Measurements from ENCODE around the gene MAB21L4.

MAB21L4 gene

GRCh38 chr2:240885566-240885965 lies 10.4 kb downstream of the MAB21L4 start:
- no peak for DNase-seq (ENCODE audit: extremely low read depth, low read depth)
- TF ChIP-seq CTCF (IDR thresholded peaks at IDR 0.05; ENCODE audit: low read depth, low read length) = no peak

- no peak for DNase-seq (ENCODE audit: extremely low read depth, low read depth)
- no peak for TF ChIP-seq CTCF (IDR thresholded peaks at IDR 0.05; ENCODE audit: low read depth, low read length)
Measured at GRCh38 chr2:240884745-240885144, 11.2 kb downstream of the MAB21L4 start.

GRCh38 chr2:240884221-240884620 lies 11.7 kb downstream of the MAB21L4 start:
- no peak for DNase-seq (ENCODE audit: extremely low read depth, low read depth)
- no peak for TF ChIP-seq CTCF (IDR thresholded peaks at IDR 0.05; ENCODE audit: low read depth, low read length)

- DNase-seq (ENCODE audit: extremely low read depth, low read depth) = no peak
- TF ChIP-seq CTCF (IDR thresholded peaks at IDR 0.05; ENCODE audit: low read depth, low read length) = no peak
Measured at GRCh38 chr2:240881913-240882312, 14.0 kb downstream of the MAB21L4 start.

GRCh38 chr2:240879105-240879504 lies 16.9 kb downstream of the MAB21L4 start:
- DNase-seq (ENCODE audit: extremely low read depth, low read depth) = no peak
- TF ChIP-seq CTCF (IDR thresholded peaks at IDR 0.05; ENCODE audit: low read depth, low read length) = no peak

- no peak for DNase-seq (ENCODE audit: extremely low read depth, low read depth)
- no peak for TF ChIP-seq CTCF (IDR thresholded peaks at IDR 0.05; ENCODE audit: low read depth, low read length)
Measured at GRCh38 chr2:240878341-240878936, 17.5 kb downstream of the MAB21L4 start.

GRCh38 chr2:240877460-240878340 lies 18.3 kb downstream of the MAB21L4 start:
- TF ChIP-seq CTCF (IDR thresholded peaks at IDR 0.05; ENCODE audit: low read depth, low read length) = no peak

More at GRCh38 chr2:240877460-240878340, 18.3 kb downstream of the MAB21L4 start:
- DNase-seq (ENCODE audit: extremely low read depth, low read depth) = no peak
